GM18858 (cell line): ENCODE results near the gene FOS.

Source experiments
- ATAC-seq: cut with Tn5 transposase; IDR thresholded peaks from one replicate; pipeline ENCODE4 v1.9.1; 2021; ENCODE audit not compliant: unreplicated experiment

FOS gene

DNA sequence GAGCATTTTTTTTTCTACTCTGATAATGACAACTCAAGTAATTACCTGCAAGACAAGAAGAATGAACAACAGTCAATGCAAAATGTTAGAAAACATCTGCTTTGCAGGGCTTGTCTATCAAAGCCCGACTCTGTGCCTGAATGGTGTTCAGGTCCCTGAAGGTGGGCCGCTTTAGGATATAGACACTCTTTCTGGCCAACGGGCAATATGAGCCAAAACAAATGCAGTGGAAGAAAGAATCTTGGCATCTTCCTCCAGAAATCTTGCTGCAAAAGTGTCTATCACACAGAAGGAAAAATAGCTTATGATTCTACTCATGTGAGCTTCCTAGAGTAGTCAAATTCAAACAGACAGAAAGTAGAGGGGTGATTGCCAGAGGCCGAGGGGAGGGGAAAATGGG is 32.7 kb downstream of the FOS start:
- no peak for ATAC-seq

DNA sequence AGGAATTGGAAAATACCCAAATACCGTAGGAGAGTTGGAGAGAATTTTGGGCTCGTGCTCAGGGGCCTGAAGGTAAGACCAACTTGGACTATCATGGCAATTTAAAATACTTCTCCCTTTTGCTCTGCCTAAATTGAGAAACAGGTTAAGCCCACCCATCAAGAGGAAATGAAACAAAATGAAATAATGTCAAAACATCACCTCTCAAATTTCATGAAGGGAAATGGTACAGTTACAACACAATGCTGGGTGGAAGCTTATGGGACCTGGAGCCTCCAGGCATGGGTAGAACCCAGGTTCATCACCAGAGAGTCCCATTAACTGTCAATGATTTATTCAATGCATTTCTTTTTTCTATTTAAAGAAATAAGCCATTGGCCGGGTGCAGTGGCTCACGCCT is 33.7 kb downstream of the FOS start:
- ATAC-seq: no peak

- ATAC-seq: no peak
Measured at GRCh38 chr14:75313294-75313693, 34.7 kb downstream of the FOS start.

GRCh38 chr14:75315144-75315543 is 36.5 kb downstream of the FOS start:
- ATAC-seq: no peak

DNA sequence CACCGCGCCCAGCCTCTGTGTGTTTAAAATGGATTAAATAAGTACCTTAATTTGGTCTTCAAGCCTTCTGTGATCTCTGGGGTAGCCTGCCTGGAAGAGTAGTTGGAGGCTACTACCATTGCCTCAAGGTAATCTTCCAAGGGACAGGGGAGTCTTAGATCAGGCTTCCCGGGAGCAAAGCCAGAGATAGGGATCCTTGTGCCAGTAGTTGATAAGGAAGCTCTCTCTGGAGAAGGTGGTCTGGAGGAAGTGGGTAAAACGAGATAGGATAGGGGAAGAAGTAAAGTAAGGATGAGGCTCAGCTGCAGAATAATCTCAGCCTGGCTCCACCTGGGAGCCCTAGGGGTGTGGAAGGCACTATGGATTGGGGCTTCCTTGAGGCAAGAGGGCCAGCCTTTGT is 38.5 kb downstream of the FOS start:
- no peak for ATAC-seq

GRCh38 chr14:75318353-75318752 is 39.7 kb downstream of the FOS start:
- no peak for ATAC-seq

DNA sequence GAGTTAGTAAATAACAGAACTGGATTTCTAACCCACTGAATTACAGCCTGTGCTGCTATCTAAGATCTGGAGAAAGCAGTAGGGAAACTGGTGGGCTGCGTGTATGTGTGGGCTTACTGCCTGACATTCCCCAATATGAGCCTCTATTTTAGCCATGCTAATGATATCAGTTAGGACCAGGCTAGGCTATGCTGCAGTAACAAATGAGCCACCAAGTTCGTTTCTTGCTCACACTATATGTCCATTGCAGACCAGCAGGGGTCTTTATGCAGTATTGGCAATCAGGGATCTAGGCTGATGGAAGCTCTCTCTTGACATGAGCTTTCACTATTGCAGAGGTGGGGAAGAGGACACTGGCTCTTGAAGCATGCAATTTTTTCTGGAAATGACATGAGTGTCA is 40.4 kb downstream of the FOS start:
- ATAC-seq: no peak

GRCh38 chr14:75320196-75320595 is 41.6 kb downstream of the FOS start:
- no peak for ATAC-seq

GRCh38 chr14:75322746-75323145 is 44.1 kb downstream of the FOS start:
- ATAC-seq: no peak

GRCh38 chr14:75323571-75323970 is 44.9 kb downstream of the FOS start:
- ATAC-seq: no peak

- no peak for ATAC-seq
Measured at GRCh38 chr14:75328558-75329155, 50.0 kb downstream of the FOS start.

DNA sequence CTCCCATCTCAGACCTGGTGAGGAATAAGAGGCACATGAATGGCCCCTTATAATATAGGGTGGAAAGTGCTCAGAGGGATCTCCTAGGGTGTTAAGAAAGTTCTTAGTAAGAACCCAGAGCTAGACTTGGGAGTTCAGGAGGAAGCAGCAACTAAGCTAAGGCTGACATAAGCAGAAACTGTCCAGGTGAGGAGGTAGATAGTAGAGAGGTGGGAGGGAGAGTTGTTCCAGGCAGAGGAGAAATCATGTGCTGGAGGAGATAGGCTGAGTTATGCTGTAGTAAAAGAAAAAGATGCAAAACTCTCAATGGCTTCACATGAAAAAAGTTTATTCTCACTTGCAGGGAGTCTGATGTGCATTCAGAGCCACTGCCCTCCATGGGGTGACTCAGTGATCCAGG is 50.7 kb downstream of the FOS start:
- ATAC-seq: no peak

DNA sequence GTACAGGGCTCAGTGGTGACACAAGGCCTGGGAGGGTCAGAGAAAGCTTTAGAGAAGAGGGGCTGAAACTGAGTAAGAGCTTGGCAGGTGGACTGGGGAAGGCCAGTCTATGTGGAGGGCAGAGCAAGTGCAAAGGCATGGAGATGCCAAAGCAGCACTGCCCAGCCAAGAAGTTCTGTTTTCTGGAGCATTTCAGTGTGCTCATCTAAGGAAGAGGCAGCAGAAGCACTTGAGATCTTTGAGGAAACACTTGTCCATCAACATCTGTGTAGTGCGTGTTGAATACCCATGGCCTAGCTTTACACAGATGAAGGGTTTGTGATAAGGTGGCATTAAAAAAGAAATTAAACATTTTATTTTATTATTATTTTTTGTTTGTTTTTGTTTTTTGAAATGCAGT is 52.8 kb downstream of the FOS start:
- no peak for ATAC-seq
